ENCODE measurements around the gene STUB1. TPM values are rescaled to one million over a fixed set of nuclear protein-coding genes. Genes with fewer than 3 reads are reported as not detected.

Gene STUB1
- total and polyA plus RNA-seq, 2 experiments from 2014 or later = 201 to 207 TPM

DNA sequence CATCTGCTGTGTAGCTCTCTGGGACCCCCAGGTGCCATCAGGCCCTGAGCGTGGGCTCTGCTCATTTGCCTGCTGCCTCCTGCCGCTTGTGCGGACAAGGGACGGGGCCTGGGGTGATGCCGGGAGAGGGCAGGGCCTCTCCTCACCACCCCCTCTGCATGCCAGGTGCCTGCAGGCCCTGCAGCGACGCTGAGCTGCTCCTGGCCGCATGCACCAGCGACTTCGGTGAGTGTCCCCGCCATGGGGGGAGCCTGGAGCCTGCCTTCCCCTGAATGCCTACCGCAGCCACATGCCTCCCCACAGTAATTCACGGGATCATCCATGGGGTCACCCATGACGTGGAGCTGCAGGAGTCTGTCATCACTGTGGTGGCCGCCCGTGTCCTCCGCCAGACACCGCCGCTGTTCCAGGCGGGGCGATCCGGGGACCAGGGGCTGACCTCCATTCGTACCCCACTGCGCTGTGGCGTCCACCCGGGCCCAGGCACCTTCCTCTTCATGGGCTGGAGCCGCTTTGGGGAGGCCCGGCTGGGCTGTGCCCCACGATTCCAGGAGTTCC lies 36.6 kb downstream of the STUB1 start:
- Histone ChIP-seq H4K20me1 (ENCODE audit: insufficient read depth) (no peaks in the 10 kb centered on the region), H3K9me3 (ENCODE audit: low read depth) (no peaks in the 10 kb centered on the region), H3K9me2 (ENCODE audit: insufficient read depth) (no peaks in the 10 kb centered on the region), H3K4me1 (ENCODE audit: insufficient read depth) (peaks cover 9% of the 10 kb centered on the region; the same call in 1 of the 2 replicates), H3K4me2 (ENCODE audit: unreplicated experiment) (no peak overlapping the region), H3K36me3 (ENCODE audit: low read depth) (no peaks in the 10 kb centered on the region), H3K27me3 (replicated peaks; ENCODE audit: insufficient read depth) (no peaks in the 10 kb centered on the region), H3K27ac (no peak overlapping the region), H2AFZ (no peak overlapping the region), H3K79me2 (ENCODE audit: insufficient read depth) (no peaks in the 10 kb centered on the region; the same call in 1 of the 2 replicates), H3K4me3 (no peak overlapping the region), H3K9ac (no peak overlapping the region), H3F3A (ENCODE audit: insufficient read depth) (peaks cover 10% of the 10 kb centered on the region)
- WGBS, 2 experiments (ENCODE audit: low coverage in 1 of 2, low lambda C conversion rate in 2 of 2, missing lambda C conversion rate in 2 of 2) = 87 to 89% methylated on average over 25 to 29 of the region's 29 CpGs
- DNase-seq = no peak
- TF ChIP-seq EZH2 (IDR thresholded peaks at IDR 0.05; ENCODE audit: insufficient read depth, poor library complexity, severe bottlenecking) (no peak), EZH2phosphoT487 (IDR thresholded peaks at IDR 0.05; ENCODE audit: insufficient read depth, low read depth) (no peak)
- in situ Hi-C loops (cut with MboI) = no loop called here

DNA sequence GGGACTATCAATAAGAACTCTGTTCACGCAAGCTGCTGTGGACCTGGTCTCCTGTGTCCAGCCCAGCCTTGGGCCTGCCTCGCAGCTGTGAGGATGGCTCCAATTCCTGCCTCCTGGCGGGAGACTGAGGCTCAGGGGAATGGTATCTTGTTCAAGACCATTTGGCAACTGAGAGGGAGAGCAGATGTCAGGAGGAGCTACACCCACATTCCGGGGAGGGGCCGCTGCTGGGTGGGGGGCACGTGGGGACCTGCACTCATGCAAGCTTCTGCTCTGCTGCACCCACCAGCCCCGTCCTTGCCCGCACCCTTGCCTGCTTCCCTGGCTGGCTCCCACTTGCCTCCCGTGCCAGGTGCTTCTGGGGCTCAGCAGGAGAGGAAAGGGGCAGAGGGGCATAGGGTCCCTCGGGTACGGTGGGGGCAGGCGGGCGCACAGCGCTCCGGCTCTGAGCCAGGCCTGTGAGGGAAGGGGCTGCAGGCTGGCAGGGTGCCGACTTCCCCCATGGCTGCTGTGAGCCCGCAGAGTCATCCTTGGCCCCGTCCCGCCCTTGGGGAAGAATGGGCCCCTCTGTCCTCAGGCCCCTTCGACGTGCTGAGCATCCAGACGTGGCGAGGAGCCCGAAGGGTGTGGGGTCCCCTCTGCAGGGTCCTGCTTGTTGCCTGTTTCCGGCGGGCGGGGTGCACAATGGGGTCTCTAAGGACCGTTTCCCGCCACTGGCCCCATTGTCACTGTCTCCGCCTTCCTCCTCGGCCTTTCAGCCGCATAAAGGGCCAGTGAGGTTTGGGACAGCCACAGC lies 37.4 kb downstream of the STUB1 start:
- no peak for DNase-seq
- no peaks in the 10 kb centered on the region for H3K9me3 ChIP-seq (ENCODE audit: low read depth)
- H3K4me2 ChIP-seq (ENCODE audit: unreplicated experiment) = no peak overlapping the region
- H3K4me1 ChIP-seq (ENCODE audit: insufficient read depth) = peaks cover 5% of the 10 kb centered on the region; the same call in 1 of the 2 replicates
- H3K27ac ChIP-seq = no peak overlapping the region
- WGBS, 2 experiments (ENCODE audit: low coverage in 1 of 2, low lambda C conversion rate in 2 of 2, missing lambda C conversion rate in 2 of 2) = 74 to 83% methylated on average over 18 to 31 of the region's 32 CpGs
- no peaks in the 10 kb centered on the region for H3K9me2 ChIP-seq (ENCODE audit: insufficient read depth)
- in situ Hi-C loops (cut with MboI) = no loop called here
- H3K36me3 ChIP-seq (ENCODE audit: low read depth) = no peaks in the 10 kb centered on the region
- no peak overlapping the region for H3K9ac ChIP-seq
- TF ChIP-seq EZH2phosphoT487 (IDR thresholded peaks at IDR 0.05; ENCODE audit: insufficient read depth, low read depth) = no peak
- no peak for TF ChIP-seq EZH2 (IDR thresholded peaks at IDR 0.05; ENCODE audit: insufficient read depth, poor library complexity, severe bottlenecking)
- peaks cover 5% of the 10 kb centered on the region for H3F3A ChIP-seq (ENCODE audit: insufficient read depth)
- H2AFZ ChIP-seq = no peak overlapping the region
- H3K27me3 ChIP-seq (replicated peaks; ENCODE audit: insufficient read depth) = no peaks in the 10 kb centered on the region
- no peaks in the 10 kb centered on the region for H4K20me1 ChIP-seq (ENCODE audit: insufficient read depth)
- no peaks in the 10 kb centered on the region; the same call in 1 of the 2 replicates for H3K79me2 ChIP-seq (ENCODE audit: insufficient read depth)
- H3K4me3 ChIP-seq = no peak overlapping the region

GRCh38 chr16:718389-718788 lies 38.2 kb downstream of the STUB1 start:
- no peak overlapping the region for H2AFZ ChIP-seq
- H3K27ac ChIP-seq = no peak overlapping the region
- H3K9me2 ChIP-seq (ENCODE audit: insufficient read depth) = no peaks in the 10 kb centered on the region
- H3K4me3 ChIP-seq = no peak overlapping the region
- no peak for DNase-seq
- peaks cover 4% of the 10 kb centered on the region; the same call in 1 of the 2 replicates for H3K4me1 ChIP-seq (ENCODE audit: insufficient read depth)
- no peaks in the 10 kb centered on the region for H3F3A ChIP-seq (ENCODE audit: insufficient read depth)
- TF ChIP-seq EZH2phosphoT487 (IDR thresholded peaks at IDR 0.05; ENCODE audit: insufficient read depth, low read depth) (no peak), EZH2 (IDR thresholded peaks at IDR 0.05; ENCODE audit: insufficient read depth, poor library complexity, severe bottlenecking) (no peak)
- no peak overlapping the region for H3K4me2 ChIP-seq (ENCODE audit: unreplicated experiment)
- H4K20me1 ChIP-seq (ENCODE audit: insufficient read depth) = no peaks in the 10 kb centered on the region
- in situ Hi-C loops (cut with MboI) = no loop called here
- H3K27me3 ChIP-seq (replicated peaks; ENCODE audit: insufficient read depth) = no peaks in the 10 kb centered on the region
- 95 to 98% methylated on average over 7 to 9 of the region's 9 CpGs for WGBS, 2 experiments (ENCODE audit: low coverage in 1 of 2, low lambda C conversion rate in 2 of 2, missing lambda C conversion rate in 2 of 2)
- no peaks in the 10 kb centered on the region; the same call in 1 of the 2 replicates for H3K79me2 ChIP-seq (ENCODE audit: insufficient read depth)
- no peak overlapping the region for H3K9ac ChIP-seq
- no peaks in the 10 kb centered on the region for H3K9me3 ChIP-seq (ENCODE audit: low read depth)
- H3K36me3 ChIP-seq (ENCODE audit: low read depth) = no peaks in the 10 kb centered on the region

- H3K4me1 ChIP-seq (ENCODE audit: insufficient read depth) = peaks cover 4% of the 10 kb centered on the region; the same call in 1 of the 2 replicates
- H3F3A ChIP-seq (ENCODE audit: insufficient read depth) = no peaks in the 10 kb centered on the region
- H2AFZ ChIP-seq = no peak overlapping the region
- 86 to 88% methylated on average over 6 of the region's 6 CpGs for WGBS, 2 experiments (ENCODE audit: low coverage in 1 of 2, low lambda C conversion rate in 2 of 2, missing lambda C conversion rate in 2 of 2)
- DNase-seq = no peak
- no peak overlapping the region for H3K4me2 ChIP-seq (ENCODE audit: unreplicated experiment)
- in situ Hi-C loops (cut with MboI) = no loop called here
- no peaks in the 10 kb centered on the region for H3K9me2 ChIP-seq (ENCODE audit: insufficient read depth)
- no peaks in the 10 kb centered on the region for H3K9me3 ChIP-seq (ENCODE audit: low read depth)
- H3K4me3 ChIP-seq = no peak overlapping the region
- H3K36me3 ChIP-seq (ENCODE audit: low read depth) = no peaks in the 10 kb centered on the region
- no peak overlapping the region for H3K27ac ChIP-seq
- H3K79me2 ChIP-seq (ENCODE audit: insufficient read depth) = no peaks in the 10 kb centered on the region; the same call in 1 of the 2 replicates
- H3K27me3 ChIP-seq (replicated peaks; ENCODE audit: insufficient read depth) = no peaks in the 10 kb centered on the region
- no peak overlapping the region for H3K9ac ChIP-seq
- no peaks in the 10 kb centered on the region for H4K20me1 ChIP-seq (ENCODE audit: insufficient read depth)
- TF ChIP-seq EZH2 (IDR thresholded peaks at IDR 0.05; ENCODE audit: insufficient read depth, poor library complexity, severe bottlenecking) (no peak), EZH2phosphoT487 (IDR thresholded peaks at IDR 0.05; ENCODE audit: insufficient read depth, low read depth) (no peak)
Measured at GRCh38 chr16:718922-719321, 38.7 kb downstream of the STUB1 start.

Data from GM23248 (cell line).